ENCODE data around the gene DMD.

DMD gene

DNA sequence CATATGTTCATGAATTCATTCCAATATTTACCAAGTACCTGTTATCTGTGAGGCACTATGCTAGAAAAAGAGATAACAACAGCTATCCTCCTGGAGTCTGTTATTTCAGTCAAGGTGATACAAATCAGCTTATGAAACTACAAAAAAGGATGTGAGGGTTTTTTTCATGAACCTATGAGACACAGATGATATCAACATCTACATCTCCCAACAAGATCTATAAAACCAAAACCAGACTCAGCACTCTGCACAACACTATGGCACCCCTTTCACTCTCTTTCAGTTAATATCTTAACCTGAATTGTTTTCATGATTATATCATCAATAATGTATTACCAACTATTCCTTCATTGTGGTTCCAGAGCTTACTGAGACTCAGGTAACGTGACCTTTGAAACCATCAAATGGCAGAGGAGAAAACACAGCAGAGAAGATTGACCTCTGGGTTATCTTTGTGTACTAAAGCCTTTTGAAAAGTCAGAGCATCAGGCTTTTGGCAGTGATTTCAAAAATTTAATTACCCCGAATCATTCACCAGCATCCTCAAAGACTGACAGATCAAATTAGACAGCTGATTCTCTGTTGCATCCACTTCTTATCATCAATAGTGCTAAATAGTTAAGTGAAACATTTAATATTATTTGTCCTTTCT is 1894.9 kb downstream of the DMD start:
- no peak for DNase-seq

GRCh38 chrX:31314921-31315320 is 1896.4 kb downstream of the DMD start:
- no peak for DNase-seq

DNA sequence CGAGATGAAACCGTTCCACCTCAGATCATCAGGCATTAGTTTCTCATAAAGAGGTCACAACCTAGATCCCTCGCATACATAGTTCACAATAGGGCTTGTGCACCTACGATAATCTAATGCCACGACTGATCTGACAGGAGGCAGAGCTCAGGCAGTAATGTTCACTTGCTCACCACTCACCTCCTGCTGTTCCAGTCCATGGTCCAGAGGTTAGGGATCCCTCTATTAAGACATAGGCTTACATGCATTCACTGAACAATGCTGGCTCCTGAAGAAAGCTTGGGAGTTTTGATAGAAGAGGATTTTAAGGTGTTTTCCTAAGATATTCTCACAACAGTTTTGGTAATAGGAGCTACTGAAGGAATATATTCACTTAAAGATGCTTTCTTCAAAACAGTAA is 1903.4 kb downstream of the DMD start:
- DNase-seq = no peak

GRCh38 chrX:31302573-31303075 is 1908.7 kb downstream of the DMD start:
- DNase-seq = no peak

DNA sequence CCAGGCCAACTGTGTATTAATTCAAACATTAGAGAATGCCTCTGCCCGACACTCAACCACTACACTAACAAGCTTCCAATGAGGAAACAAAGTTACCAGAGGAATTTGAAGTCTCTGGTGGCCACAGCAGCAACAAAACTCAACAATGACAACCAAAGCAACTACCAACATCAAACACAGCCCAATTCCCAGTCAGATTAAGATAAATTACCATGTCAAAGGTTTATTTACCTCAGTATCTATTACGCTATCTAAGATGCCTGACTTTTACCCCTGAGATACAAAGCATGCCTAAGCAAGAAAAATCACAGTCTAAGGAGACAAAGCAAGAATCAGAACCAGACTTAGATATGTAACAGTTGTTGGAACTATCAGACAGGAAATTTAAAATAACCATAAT is 1909.4 kb downstream of the DMD start:
- no peak for DNase-seq

GRCh38 chrX:31301203-31301602 is 1910.1 kb downstream of the DMD start:
- no peak for DNase-seq

DNA sequence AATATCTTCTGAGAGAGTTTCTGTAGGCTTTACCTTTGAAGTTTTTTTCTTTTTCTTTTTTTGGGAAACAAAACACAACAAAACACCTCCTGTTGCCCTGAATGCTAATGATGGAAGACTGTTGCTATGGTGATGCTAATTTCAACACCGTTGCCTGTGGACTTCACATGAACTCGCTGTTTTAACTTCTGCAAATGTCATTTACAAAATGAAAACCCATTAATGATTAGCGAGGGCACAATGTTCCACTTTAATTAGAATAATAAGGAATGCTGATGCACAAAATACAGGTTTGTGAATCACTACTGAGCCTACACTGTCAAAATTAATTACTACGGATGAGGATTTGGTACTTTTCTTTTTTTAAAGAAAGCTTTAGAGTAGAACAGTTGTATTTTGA is 1912.4 kb downstream of the DMD start:
- no peak for DNase-seq

DNA sequence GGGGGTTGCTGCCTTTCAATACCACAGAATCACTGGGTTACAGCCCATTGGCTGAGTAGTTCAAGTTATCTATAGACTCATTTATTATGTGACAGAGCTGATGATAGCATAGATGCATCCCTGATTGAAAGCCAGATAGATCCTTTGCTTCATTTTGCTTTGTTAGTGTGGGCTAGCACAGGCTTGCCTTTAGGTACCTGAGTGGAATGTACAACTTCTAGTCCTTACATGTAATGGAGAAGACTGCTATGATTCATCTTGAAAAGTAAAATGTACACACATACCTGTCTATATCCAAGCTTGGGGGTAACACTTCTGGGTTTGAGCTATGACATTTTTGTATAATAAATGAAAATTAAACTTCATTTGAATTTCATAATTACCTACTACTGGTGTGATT is 1913.5 kb downstream of the DMD start:
- no peak for DNase-seq

DNA sequence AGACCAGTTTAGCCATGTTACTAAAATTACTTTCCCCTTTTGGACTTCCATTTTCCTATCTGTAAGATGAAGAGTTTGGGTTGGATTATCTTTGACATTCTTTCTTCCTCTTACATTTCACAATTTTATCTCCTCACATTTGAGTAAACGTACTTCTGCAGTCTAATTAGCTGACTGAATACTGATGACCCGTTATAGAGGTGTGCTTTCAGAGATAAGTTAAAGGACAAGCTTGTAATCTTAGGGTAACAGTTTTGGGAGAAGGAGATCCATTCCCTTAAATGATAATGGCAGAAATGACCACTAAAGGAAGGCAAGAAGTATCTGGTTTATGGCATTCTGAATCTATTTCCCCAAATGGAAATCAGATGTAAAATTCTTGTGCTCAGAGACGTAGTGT is 1916.9 kb downstream of the DMD start:
- no peak for DNase-seq

DNA sequence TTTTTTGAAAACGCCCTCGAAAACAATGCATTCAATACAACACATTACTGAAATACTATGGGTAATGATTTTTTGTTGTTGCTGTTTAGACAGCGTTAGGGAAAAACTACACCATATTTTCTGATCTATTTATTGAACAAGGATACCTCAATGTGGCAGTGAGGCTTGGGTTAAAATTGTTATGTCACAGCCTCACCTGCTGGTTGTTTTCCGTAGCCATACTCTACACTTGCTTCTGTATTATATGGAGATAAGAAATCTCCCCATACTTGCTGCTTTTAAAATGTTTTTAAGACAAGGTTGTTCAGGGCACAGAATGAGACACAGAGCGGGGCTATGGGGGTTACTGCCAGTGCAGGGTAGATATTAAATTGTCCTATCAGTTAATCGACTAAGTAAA is 1917.9 kb downstream of the DMD start:
- DNase-seq = no peak

DNA sequence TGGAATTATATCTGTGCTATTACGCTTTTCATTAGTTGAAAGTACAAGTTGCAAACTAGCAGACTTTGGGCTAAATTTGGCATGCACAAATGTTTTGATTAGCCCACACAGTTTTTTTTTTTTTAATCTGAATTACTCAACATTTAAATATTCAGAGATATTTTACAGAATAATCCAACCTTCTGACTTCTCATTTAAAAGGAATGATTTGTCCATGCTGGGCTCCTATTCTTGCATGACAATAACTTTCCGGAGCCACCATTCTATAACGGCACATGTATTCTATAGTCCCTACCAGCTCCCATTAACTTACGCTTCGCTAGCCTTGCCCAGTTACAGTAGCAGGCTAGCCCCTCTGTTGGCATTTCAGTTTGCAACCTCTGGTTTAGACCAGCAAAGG is 1920.2 kb downstream of the DMD start:
- DNase-seq = no peak

GRCh38 chrX:31287861-31288260 is 1923.5 kb downstream of the DMD start:
- DNase-seq = no peak

GRCh38 chrX:31280580-31280979 is 1930.8 kb downstream of the DMD start:
- no peak for DNase-seq

DNA sequence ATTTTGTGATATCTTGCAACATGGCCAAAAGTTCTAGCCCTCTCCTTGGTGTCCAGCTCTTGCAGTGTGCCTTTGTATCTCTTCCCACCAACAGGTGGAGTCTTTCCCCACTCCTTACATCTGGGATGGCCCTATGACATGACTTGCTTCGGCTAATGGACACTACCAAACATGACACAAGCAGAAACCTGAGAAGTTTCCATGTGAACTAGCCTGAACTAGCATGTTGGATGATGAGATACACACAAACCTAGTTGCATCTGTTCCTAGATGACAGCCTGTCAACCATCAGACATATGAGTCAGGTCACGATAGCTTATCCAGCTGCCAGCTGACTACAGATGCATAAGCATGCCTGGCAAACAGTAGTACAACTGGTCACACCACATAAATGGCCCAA is 1932.0 kb downstream of the DMD start:
- DNase-seq = no peak

- no peak for DNase-seq
These were observed 1938.9 kb downstream of the DMD start for GRCh38 chrX:31272472-31272775.

DNA sequence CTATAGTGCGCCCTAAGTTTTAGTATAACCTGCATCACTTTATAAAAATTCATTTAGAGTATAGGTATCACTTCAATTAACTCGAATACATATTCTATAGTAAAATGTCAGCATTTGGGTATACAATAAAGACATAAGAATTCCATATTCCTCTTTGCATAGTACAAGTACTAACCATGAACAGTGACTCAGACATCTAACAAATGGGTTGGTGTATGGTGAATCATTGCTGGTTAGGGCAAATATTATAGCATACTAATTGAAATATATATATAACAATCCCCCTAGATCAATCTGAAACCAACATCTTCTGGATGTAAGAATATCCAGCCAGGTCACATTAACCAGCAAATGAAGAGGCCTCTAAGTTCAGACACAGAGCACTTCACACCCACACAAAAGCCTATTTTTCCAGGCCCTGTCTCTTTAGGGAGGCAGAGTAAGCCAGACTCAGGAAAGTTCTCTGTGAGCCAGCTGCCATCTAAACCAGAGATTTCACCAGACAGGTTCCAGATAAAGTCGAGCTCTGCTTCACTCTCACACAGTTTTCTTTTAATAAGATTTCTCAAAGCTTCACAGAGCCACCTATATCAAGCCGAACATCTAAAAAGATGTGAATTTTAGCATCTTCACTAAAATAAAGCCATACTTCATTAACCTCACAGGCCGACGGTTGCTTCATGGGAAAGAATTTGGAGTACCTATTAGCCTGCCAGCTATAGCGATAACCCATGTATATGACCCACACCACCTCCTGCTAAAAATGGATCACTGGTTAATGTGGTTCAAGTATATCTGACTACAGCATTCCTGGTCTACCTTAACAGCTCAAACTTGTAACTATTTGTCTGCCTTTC is 1939.5 kb downstream of the DMD start:
- DNase-seq = no peak

DNA sequence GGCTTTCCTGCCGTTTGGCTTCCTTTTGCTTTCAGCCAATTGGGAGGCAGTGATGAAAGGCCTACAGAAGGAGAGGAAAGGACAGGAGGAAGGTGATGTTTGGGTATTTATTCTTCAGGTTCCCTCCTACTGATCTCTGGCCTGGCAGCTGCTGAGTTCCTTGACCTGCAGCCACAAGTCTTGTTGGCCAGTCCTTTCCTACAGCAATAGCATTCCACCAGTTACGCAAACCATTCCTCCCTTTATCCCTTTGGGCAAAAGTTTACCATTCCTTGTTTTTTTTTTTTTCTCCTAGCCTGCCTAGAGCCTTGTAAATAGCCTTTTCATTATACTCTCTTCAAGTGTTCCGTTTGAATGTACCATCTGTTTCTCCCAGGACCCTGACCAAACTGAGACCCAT is 1941.4 kb downstream of the DMD start:
- DNase-seq = no peak

DNA sequence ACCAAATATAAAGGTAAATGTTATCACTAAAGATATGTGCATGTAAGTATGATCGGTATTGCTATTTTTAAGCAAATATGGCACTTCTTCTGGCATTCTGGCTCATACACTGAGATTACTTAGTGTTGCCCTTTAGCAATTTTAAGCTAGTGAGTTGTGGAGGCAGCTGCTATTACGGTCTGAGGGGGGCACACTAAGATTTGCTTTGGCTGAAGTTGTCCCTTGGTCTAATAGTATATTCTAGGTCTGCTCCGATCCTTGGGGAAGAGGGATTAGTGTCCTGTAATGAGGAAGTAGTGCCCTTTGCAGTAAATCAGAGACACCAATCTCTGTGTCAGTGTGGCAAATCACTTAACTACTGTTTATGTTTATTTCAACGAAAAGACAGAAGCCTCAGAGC is 1943.0 kb downstream of the DMD start:
- DNase-seq = no peak

- no peak for DNase-seq
These were observed 1944.9 kb downstream of the DMD start for GRCh38 chrX:31266203-31267076.

GRCh38 chrX:31265383-31265782 is 1946.0 kb downstream of the DMD start:
- no peak for DNase-seq

GRCh38 chrX:31260351-31260750 is 1951.0 kb downstream of the DMD start:
- DNase-seq = no peak

DNA sequence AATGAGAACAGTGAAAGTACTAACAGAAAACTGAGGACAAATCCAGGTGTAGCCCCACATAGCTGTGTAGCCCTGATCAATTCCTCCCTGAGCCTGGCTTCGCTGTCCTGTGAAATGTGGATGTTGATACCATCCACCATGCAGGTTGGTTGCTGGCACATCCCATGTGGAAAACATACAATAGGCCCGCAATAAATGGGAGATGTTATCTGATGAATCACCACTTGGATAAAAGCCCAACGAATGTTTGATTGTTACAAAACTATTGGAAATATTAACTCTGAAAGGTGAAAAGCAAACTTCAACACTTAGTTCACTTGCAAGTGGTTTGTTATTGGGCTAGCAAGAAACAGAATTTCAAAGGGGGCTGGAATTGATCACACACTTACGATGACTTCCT is 1953.2 kb downstream of the DMD start:
- DNase-seq = no peak

GRCh38 chrX:31255310-31256033 is 1955.9 kb downstream of the DMD start:
- no peak for DNase-seq

Measured in activated CD8-positive, alpha-beta memory T cell treated with anti-CD3 and anti-CD28 coated beads, Interleukin-2, amount 50 U/mL, for 4 hours (primary cell).